NCI-H187 treated with DMSO at 0.1 percent for 48 hours (cell line): ENCODE results near the gene IQCK.

Experiments
- DNase-seq: peaks from one replicate; lab custom pipeline; 2025; lab: John Stamatoyannopoulos, UW

Gene IQCK

DNA sequence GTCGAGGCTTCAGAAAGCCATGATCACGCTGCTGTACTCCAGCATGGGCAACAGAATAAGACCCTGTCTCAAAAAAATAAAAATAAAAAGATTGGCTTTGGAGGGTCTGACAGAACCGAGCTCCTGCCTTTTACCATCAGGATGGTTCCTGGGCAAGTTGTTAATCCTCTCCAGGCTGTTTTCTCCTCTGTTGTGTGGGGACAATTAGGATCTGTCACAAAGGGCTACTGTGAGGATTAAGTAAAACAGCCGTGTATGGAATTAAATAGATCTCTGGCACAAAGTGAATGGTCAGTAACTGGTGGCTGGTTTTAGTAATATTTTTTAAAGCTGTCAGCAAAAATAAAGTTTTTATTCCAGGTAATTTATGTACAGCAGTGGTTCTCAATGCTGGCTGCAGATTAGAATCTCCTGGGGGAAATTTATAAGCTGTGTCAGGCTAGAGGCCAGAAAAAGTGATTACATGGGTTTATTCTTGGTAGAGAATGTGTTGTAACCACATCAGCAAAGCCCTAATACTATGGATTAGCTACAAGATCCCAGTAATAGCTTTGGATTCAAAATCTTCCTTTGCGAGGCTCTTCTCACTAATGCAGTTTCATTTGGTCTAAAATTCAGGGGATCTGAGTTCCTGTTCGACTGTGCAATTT lies 119.4 kb downstream of the IQCK start:
- no peak for DNase-seq

DNA sequence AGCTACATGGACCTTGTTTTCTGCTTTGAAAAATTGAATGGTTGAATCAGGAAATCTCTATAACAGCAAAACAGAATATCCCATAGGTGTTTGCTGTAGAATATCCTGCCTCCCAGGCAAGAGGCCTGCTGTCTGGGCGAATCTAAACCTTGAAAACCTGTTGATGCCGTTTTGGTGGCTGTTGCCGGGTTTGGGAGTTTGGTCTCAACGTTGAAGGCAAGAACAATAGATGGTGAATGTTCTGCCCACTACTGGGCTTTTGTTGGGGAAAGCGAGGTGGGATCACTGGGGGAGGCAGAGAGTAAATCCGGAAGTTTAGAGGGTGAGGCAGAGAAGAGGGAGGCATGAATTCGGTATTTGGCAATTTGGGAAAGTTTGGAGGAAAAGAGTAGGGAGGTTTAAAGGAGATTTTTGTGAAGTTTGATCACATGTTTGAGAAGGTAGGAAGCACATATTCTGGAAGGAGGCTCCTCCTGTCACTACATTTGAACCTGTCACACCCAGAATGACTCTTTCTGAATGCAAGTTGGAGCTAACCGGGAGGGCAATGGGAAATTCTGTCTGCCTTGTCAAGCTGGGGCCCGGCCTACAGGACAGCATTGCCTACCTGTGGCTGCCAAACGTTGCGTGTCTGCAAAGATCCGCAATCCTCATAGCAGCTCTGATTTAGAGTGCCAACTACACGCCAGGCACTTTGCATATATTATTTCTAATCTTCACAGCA lies 120.1 kb downstream of the IQCK start:
- DNase-seq: no peak

DNA sequence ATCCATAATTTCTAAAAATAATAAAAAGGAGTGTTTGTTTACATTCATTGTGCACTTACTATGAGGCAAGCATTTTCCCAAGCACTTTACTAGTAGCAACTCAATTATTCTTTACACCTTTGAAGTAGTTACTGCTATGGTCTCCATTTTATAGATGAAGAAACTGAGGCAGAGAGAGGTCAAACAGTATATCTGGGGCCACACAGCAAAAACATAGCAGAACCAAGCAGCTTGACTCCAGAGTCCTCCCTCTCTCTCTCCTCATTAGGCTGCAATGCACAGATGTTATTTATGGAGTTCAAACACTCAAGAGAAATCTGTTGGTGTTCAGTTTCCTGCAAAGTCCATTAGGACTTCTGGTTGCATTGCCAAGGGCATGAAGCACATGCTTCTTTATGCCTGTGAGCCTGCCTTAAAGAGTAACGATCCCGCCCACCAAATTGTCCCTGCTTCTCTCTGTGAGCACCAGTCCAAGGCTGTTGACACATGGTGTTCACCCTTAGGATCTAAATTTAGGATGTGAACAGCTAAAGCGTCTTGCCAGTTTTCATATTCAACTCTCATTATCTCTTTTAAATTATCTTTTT lies 122.5 kb downstream of the IQCK start:
- DNase-seq: peak; percentile 75

DNA sequence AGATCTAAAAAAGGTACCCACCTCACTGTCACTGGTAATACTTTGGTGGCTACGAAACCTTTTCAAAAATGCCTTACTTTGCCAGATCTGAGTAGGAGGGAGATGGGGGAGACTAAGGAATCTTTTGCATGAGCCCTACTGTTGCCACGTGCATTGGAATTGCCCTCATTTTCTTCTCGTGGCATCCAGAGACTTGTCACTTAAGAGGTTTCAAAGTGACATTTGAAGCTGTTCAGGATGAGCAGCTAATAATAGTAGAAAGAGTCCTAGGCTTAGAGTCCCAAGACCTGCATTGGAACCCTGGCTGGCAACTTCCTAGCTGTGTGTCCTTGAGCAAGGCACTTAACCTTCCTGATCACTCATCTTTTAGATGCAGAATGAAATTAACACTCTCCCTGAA lies 123.1 kb downstream of the IQCK start:
- no peak for DNase-seq

DNA sequence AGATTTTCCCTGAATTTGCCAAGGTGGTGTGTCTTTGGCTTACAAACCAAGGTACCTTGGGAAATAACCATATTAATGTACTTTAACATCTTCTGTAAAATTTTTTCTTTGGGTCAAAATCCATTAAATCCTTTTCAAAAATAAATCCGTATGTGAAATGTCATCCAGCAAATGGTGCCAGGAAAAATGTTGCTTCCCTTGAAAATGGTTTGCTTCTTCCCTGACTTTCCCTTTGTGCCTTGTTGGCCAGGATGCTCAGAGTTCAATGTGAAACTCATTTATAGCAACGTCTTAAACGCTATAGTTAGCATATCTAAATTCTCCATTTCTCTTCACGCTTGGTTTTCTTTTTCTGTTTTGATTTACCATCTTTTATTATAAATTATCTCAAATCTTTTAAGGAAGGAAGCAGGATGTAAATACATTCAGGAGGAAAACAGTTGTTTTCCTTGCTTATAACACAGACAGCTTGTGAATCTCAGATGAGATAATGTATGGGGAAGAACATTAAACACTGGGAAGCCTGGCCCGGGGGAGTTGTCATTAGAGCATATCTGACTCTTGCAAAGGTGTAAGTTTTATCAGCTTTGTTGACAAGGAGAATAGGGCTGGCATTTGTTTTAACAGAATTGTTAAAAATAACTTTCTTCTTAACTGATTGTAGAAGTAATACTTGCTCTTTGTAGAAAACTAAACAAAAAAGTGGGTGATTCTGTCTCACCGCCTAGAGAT lies 124.5 kb downstream of the IQCK start:
- DNase-seq: no peak

DNA sequence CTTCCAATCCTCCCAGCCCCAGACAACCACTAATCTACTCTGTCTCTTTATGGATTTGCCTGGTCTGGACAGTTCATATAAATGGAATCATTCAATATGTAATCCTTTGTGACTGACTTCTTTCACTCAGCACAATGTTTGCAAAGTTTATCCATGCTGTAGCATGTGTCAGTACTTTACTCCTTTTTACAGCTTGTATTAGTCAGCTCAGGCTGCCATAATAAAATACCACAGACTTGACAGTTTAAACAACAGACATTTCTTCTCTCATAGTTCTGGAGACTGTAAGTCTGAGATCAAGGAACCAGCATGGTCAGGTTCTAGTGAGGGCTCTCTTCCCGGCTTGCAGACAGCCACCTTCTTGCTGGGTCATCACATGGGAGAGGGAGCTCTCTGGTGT lies 125.3 kb downstream of the IQCK start:
- no peak for DNase-seq

DNA sequence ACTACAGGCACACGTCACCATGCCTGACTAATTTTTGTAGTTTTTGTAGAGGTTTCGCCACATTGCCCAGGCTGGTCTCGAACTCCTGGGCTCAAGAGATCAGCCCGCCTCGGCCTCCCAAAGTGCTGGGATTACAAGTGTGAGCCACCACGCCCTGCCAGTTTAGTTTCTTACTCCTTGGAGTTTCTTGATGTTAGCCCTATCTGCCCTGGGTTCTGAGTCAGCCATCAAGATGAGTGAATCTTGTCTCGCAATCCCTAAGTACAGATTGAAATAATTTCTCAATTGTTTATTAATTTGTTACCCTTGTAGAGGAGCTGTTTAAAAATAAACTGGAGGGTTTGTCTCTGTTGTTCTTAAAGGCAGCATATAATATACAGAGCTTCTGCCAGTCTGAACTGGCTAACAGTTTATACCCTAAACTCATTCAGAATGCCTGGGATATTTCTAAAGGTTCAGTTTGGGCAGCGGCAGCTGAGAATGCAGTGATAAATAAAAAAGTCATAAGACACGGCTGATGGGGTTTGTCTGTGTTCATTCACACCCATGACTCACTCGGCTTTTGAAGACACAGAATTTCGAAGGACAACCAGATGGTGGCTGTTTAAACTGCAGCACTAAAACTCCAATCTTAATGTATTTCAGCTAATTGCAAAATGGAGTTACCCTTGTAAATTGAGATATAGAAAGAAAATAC lies 127.0 kb downstream of the IQCK start:
- no peak for DNase-seq

DNA sequence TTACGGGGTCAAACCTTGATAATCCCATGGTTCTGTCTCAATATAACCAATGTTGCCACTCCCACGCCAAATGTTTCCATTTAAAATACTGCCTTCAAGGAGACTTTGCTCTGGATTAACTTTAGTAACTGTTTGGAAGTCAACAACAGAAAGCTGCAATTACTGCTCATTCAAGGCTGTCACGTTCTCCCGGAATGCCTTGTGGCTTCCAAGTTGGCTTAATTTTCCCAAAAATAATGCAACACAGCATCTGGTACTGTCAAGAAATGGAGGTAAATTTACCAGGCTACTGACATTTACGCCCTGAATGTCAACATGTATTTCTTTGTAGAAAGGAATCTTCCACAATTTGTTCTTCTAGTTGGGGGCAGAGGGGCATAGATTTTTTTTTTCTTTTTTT lies 128.4 kb downstream of the IQCK start:
- DNase-seq: no peak

DNA sequence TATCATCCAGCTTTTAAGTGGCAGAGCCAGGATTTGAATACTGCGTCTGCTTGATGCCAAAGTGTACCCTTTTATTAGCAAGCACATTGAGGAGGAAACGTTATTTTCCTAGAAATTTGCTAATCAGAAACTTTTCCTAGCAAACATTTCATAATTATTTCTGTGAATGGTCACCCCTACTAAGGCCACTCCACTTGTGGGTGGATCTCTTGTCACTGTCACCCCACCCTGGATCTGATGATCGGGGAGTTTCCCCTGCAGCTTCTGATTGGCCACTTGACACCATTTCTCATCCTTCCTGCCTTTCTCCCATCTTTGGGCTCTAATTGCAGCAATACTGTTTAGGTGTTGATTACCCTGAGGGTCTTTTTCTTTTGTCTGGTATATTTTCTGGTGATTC lies 130.7 kb downstream of the IQCK start:
- no peak for DNase-seq

DNA sequence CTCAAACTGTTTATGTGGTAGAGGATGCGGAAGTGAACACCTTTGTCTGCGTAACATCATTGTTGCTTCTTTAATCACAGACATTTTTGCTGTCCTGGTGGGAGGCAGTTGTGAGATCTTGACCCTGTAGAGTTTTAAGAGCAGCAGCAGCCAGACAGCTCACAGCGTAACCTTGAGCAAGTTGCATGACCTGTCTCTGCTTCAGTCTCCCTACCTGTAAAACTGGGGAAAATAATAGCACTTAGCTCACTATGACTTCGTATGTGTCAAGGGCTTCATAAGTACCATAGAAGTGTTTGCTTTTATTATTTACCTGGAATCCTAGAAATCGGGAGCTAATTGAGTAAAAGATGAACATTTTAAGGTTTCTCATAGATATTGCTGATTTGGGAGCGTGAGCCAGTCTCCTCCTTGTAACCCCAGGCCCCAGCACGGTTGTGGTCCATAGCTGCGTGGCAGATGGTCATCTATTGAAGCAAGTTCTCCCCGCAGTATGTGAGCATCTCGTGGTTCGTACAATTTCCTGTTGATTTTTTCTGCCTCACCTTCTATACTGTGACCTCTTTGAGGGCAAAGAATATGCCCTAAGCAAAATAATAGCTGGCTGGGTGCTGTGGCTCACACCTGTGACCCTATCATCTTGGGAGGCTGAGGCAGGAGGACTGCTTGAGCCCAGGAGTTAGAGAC lies 132.2 kb downstream of the IQCK start:
- DNase-seq: no peak

DNA sequence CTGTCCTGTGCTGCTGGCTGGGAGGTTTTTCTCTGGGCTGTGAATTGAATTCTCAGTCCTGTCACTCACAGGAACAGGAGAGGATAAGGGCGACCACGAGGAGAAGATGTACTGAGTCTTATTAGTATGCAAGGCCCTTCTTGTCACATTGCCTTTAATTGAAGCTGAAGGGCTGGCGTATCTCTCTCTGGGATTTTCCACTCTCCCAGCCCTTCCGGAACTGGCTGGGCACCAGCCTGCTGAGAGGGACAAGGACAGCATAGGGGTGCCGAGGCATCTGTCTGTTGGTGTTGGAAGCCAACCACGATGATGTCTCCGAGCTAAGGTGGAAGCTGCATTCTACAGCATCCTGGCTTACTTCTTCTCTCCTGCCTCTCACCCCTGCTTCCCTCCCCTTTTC lies 133.4 kb downstream of the IQCK start:
- no peak for DNase-seq

DNA sequence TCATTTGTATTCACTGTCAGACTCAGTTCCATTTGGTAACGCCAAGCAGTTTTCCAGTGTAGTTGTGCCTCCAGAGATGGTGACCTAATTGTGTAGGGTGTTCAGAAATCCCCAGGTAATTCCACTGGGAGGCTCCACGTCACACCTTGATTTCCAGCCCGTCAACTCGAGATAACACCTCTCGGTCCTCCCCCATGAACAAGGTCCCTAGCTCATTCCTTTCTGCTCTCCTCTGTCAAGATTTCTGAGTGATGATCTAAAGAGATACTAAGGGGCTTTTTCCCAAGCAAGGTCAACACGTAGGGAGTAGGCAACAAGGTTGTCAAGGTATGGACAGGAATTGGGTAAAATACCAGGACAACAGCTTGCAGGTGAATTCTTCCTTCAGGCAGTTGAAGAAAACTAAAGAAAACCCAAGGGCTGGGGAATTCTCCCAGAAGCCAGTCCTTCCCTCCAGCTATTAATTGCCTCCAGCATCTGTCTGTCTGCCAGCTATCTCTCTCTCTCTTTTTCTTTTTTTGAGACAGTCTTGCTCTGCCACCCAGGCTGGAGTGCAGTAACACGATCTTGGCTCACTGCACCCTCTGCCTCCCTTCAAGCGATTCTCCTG lies 135.2 kb downstream of the IQCK start:
- DNase-seq: no peak

DNA sequence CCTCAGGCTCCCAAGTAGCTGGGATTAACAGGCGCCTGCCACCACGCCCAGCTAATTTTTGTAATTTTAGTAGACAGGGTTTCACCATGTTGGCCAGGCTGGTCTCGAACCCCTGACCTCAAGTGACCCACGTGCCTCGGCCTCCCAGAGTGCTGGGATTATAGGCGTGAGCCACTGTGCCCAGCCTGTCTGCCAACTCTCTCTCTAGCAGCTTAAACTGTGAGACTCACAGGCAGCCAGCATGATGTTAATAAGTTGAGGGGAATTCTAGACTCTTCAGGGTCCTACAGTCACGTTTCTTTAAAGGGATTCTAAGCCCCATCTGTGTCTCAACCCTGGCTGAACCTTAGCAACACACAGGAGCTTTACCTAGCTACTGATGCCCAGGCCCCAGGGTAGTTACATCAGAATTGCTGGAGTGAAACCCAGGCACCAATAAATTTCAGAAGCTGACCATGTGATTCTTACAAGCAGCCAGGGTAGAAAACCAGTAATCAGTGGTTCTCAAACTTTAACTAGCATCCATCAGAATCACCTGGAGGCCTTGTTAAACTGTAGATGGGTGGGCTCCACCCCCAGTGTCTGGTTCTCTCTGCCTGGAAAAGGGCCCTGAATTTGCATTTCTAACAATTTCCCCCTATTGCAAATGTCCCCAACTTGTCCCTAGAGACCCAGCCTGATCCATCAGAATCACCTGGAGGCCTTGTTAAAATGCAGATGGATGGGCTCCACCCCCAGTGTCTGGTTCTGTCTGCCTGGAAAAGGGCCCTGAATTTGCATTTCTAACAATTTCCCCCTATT lies 135.9 kb downstream of the IQCK start:
- DNase-seq: no peak

DNA sequence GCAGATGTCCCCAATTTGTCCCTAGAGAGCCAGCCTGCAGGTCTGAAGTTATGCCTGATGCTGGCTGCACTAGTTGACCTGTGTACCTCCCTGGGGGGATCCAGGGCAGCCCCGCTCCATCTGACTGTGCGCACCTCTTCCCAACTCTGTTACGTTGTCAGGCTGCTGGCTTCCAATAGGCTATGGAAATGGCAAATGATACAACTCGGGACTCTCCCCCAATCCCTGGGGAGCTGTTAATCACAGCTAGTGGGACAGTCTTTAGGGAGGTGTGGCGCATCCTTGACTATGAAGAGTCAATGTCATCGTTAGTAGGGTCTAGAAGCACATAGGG lies 136.4 kb downstream of the IQCK start:
- DNase-seq: no peak

DNA sequence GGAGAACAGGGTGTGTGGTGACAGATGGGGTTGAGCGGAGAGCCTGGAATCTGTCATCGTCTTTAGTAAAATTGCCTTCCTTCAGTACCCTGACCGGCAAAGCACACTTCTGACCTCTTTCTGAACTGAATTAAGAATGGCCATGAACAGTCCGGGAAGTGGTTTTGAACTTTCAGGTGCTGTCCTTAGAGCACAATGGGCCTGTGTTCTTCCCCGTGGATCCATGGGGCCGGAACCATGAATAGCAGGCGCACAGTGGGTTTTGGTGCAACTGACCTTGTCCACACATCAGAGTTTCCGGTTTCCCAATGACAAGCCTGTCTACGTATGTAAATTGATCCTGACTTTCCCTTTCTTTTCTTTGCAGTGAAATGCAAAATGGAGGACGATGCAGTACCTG lies 138.0 kb downstream of the IQCK start:
- no peak for DNase-seq

DNA sequence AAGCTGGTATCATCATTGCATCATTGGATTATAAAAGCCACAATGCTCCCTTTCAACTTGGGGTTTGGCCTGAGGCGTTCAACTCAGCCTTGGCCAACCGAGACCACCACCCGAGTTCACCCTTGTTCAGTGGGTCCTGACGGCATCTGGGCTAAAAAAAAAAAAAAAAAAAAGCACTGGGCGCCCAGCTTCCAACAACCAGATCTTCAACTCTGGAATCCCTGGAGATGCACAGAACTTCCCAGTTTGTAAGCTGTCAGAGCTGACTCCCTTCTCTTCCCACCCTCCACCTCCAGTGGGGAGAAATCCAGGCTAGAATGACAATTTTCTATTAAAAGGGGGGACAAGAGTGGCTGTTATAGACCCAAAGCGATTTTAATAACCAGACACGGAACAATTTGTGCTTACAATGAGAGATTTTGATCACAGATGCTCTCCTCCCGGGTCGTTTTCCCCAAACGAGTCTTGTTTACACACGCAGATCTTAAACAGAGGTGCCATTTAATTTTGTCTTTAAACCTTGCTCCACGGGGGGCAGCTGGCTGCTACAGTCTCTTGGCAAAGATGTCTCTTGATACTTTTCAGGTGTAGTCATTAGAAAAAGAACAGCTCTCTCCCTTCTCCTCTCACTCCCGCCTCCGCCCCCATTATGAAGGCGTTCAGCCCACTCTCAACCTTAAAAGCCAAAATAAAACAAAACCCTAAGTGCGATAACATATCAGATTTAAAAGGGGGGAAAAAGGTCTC lies 139.7 kb downstream of the IQCK start:
- DNase-seq: peak; percentile 16

DNA sequence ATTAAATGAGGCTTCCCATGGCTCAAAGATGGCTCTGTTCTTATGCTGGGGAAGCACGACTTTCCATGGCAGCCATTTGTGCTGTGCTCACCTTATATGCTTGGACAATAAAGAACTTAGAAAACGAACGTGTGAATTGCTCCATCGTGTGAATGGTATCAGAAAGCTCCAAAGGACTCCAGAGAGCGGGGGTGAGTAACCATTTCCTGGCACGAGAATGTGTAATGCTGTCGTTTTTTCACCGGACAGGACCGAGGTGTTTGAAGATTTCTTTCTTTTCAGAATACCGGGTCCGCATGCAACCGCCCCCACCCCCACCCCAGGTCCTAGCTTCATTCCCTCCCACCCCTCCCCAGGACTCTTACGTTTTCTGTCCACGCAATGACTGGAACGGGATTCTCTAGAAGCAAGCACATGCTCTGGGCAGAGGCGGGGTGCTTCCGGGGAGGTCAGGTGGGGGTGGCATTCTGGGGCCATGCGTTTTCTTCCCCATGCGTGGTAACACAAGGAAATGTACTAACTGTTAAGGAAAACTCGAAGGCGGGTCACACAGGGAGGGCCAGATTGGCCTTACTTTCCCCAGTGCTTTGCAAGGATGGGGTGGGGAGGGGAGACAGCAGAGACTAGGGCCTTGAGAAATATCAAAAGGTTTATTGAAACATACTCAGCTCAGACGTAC lies 140.4 kb downstream of the IQCK start:
- no peak for DNase-seq

DNA sequence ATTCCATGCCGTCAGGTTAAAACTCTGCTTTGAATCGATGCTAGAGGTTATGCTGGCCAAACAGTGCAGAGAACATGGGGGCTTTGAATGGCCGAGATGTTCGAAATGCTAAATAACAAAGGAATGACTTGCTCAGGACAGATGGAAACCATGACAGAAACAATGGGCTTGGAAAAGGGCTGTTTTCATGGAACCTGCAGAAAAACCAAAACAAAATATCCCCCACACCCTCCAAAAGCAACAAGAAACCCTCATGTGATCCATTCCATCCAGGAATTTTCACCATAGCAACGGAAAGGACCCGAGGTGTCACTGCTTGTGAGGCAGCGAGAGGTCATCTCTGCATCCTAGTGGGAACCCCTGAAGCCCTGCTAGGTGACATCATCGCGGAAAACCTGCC lies 141.1 kb downstream of the IQCK start:
- DNase-seq: no peak

DNA sequence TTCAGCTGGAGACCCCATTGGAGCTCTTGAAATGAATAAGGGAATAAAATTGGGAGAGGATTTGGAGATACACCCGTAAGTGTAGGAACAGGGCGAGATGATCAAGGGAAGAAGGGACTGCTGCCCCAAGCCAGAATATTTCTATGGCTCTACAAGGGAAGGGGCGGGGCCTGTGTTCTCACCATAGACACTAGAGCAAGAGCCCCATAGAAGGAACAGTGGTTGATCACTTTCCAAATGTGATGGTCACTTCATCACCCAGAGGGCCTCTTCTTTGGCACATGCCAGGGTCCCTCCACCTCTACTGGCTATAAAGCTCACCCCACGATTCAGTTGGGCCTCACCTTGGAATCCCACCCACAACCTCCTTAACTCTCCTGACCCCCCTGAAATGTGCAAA lies 141.5 kb downstream of the IQCK start:
- DNase-seq: no peak
